DMS 273 treated with DMSO at 0.1 percent for 48 hours (cell line): ENCODE data around the gene TJP1.
"Not testable (repeated sequence)": the region's sequence is repeated elsewhere in the genome, so short reads cannot be mapped to it uniquely, and the experiment has no call there.

Experiments
- DNase-seq: peaks from one replicate; lab custom pipeline; 2025; lab: John Stamatoyannopoulos, UW

TJP1 gene

DNA sequence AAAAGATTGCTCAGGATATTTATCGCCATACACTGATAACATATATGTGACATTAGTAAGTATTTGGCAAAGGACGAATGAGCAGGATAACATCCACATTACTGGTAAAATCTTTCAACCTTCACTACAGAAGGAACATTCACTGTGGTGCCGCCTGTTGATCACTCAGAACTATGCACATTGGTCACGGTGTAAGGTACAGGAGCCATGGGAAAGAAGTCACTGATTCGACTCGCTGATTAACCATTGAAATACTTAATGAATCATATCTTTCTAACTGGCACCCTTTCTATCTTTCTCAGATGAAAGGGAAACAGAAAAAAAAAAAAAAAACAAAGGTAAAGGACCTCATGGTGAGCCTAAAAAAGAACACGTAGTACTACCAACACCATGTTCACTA, 68.8 kb downstream of the TJP1 start:
- no peak for DNase-seq

DNA sequence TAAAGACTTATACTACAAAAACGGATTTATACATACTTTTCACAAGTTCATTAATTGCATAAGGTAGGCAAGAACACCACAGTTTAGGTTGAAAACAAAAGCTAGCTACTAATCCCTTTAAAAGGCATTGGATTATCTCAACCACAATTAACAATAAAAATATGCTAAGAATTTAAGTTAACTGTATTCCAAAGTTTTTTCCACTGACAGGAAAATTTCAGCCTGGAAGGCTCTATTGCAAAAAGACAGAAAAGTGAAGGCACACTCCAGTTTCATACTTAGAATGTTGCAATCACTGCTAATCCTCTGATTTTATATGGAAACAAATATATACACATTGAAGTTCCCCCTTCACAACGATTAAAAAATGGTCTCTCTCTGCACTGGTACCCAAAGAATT, 71.5 kb downstream of the TJP1 start:
- no peak for DNase-seq

DNA sequence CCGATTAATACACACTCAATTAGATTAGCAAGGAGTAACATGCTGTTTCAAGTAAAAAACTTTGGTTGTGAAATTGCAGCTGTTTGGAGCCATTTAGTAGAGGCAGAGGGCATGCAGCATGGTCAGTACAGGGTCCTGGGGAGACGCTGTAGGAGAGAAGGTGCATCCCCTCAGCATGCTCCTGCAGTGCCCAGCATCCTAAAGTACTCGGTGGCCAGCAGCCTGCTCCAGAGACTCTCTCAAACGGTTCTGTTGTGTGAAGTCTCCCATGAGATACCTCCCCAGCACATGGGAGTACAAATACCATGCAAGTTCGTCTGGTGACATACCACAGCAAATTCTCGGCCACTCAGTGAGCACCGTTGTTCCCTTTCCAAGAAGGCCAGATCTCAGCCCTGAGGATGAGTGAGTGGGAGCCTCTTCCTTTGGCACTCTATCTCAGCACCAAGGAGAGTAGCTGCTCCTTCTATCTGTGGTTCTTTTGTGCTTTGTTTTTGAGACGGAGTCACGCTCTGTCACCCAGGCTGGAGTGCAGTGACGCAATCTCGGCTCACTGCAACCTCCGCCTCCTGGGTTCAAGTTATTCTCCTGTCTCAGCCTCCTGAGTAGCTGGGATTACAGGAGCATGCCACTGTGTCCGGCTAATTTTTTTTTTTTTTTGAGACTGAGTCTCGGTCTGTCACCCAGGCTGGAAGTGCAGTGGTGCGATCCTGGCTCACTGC, 72.7 kb downstream of the TJP1 start:
- no peak for DNase-seq

DNA sequence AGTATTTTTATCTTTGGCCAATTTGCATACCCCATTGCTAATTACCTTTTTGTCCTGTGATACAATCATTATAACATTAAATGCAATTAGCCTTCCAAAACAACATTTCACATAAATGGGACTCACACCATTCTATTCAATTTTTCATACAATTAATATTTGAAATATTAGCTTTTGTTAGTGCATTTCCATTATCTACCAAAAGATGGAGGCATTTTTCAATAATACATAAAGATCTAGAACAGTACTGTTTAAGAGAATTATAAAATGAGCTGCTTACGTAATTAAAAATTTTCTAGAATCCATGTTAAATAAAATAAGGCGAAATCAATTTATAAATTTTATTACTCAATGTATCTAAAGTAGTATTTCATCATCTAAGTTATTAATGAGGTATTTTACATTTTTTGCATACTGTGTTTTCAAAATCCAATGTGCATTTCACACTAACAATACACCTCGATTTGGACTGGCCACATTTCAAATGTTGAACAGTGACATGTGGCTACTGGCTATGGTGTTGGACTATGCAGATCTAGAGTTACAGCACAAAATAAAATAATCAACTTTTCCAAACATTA, 74.3 kb downstream of the TJP1 start:
- no peak for DNase-seq

DNA sequence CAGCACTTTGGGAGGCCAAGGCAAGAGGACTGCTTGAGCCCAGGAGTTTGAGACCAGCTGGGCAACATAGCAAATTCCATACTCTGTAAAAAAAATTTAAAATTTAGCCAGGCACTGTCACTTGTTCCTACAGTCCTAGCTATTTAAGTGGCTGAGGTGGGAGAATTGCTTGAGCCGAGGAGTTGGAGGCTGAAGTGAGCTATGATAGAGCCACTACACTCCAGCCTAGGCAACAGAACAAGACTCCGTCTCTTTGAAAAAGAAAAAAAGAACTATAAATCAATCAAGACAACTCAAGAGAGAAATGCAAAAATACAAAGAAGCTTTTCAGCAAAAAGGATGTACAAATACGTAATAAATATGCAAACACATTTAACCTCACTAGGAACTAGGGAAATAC, 78.8 kb downstream of the TJP1 start:
- no peak for DNase-seq

DNA sequence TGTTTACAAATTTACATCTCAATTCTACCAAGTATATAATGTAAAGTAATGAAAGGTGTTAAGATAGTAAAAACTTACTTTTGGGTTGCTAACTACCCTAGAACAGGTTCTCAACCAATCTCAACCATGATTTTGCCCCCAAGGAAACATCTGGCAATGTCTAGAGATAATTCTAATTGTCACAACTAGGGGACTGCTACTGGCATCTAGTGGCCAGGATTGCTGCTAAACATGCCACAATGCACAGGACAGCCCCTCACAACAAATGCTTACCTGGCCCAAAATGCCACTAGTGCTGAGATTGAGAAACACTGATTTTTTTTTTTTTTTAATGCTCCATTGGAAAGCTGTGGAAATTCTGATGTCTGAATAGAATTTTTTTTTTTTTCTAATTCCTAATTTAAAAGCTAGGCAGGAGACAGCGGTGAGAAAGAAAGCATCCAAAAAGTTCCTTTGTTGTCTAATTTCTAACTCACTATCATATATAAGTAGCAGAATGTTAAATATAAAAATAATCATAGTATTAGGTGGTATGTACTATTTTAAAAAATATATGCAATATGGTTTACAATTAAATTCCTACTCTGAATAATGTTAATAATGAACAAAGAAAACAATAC, 81.5 kb downstream of the TJP1 start:
- DNase-seq = no peak

DNA sequence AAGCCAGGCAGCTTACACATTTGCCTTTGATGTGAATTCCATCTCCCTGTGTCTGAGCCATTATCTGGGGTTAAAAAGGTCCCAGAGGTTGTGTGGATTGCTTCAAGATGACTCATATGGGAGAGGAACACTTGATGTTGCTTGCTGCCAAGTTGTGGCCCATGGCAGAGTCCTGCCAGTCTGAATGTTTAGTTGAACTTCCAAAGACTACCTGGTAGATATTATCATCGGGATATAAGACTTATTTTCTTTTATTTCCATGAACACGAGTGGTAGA, 85.6 kb downstream of the TJP1 start:
- DNase-seq = no peak

DNA sequence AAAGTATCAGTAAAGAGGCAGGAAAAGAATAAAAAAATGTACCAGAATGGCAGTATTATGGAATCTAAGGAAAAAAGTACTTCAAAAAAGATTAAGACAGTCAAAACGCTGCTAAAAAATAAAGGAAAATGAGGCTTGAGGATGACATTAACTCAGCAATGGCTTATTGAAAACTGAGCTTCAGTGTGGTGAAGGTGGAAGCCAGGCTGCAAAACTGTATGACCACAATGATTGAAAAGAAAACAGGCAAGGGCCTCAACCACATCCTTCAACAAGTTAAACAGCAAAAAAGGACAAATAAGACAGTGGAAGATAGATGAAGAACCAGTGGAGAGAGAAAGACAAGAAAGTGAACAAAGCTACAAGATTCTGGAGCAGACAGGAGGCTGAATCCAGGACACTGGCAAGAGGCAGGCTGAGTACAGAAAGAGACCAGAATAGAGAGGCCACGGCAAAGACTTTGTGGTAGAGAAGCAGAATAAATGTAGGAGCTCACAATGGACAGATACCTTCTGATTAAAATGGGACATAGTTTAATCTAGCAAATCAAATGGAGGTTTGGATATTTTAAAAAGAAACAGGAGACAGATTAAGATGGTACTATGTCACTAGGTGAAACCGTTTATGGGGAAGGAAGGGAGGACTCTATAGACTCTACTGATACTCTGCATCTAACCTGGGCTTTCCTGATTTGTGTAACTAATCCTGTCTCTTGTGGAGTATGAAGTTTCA, 86.1 kb downstream of the TJP1 start:
- DNase-seq = no peak

DNA sequence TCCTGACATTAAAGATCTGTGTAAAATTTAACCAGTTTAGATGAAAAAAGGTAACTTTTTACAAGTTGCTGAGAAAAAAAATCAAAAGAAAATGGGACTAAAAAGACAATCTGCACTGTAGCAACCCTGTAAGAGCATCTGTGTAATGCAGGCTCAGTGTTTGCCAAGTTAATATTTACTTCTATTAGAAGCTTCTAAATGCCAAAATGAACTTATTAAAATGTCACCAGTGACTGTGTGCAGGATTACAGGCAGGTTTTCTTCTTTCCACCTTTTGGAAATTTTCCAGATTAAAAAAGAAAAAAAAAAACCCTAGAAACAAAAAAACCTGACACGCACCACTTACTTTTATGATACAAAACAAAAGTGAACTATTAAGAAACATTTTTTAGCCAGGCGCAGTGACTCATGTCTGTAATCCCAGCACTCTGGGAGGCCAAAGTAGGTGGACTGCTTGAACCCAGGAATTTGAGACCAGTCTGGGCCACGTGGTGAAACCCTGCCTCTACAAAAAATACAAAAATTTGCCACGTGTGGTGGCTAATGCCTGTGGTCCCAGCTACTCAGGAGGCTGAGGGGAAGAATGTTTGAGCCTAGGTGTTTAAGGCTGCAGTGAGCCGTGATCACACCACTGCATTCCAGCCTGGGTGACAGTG, 87.2 kb downstream of the TJP1 start:
- DNase-seq = no peak

DNA sequence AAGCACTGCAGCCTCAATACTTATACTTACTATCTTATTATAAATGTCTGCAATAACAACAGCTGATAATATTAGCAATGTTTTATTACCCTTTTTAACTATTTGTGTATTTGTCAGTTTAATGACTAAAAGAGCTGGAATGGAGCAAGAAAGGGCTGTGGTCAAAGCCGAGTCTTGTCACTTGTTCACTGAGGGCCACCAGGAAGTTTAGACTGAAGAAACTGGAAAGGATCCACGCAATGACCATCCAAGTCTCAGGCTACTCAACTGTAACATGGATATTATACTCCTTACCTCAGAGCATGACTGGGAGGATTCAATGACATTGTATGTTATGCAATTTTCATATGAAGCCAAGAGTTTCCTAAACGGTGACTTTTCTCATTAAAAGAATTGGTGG, 90.4 kb downstream of the TJP1 start:
- DNase-seq = no peak

DNA sequence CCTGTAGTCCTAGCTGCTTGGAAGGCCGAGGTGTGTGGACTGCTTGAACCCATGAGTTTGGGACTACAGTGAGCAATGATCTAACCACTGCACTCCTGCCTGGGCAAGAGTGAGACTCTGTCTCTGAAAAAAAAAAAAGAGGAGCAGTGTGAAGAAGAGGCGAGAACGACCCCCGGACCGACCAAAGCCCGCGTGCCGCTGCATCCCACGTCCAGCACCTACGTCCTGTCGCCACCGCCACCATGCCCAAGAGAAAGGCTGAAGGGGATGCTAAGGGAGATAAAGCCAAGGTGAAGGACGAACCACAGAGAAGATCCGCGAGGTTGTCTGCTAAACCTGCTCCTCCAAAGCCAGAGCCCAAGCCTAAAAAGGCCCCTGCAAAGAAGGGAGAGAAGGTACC, 91.8 kb downstream of the TJP1 start:
- DNase-seq = not testable (repeated sequence)

DNA sequence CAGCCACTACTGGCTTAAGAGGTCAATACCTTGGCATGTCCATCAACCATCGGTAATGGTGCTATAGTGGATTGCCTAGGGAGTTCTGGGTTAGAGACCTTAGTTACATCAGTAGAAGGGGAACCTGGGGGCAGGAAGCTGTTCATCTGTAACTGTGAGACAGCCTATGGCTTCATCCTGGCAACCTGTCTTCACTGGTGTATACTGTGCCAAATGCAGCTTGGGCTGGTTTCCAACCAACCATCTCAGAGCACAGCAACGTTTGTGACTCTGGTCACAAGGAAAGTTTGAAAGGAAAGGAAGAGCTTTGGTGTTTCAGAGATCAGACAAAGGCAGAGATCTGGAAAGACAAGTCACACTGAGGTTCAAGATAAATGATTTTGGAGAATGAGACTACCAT, 93.8 kb downstream of the TJP1 start:
- DNase-seq = no peak

DNA sequence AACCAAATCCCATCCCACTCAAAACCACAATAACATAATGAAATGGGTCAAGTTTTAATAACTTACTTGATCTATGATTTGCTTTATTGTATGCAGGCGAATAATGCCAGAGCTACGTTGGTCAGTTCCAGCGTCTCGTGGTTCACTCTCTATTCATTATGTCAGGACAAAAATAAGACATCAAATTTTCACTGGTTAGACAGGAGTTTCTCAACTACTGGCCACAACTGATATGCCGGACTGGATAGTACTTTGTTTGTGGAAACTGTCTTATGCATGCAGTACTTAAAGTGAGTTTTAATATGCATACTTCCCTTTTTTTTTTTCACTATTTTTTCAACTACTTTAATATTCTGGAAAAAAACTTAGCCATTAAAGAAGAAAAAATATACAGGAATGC, 94.4 kb downstream of the TJP1 start:
- no peak for DNase-seq

DNA sequence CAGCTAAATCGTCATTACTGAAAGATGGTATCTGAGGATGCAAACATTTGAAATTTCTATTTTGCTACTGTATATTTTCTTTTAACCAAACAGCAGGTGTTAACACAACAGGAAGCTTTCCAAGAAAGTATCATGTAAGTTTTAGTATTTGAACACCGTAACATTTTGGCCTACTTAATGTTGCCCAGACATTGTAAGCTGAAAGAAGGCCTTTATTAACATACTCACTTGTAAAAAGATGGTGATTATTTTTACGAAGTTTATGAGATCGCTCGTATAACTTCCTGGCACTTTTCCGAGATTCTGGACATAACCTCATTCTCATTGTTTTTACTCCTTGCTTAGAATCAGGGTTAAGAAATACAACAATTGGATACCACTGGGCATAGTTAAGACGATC, 95.7 kb downstream of the TJP1 start:
- DNase-seq = no peak

DNA sequence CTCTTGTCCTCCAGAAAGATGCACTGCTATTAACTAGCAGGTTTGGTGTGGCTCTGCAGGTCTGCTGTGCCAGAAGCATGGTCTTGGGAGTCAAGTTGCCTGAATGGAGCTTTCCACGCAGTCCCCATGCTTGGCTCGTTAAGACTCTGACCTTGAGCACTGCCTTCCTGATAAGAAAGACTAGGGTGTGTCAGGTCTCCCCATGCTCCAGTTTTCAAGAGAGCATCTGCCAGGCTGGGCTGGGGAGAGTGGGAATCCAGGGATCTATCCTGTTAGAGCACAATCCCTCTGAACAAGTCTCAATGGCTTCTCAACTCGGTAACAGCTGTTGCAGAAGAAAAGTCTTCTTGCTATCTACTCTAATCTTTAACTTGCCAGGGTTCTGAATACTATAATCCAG, 98.2 kb downstream of the TJP1 start:
- no peak for DNase-seq

DNA sequence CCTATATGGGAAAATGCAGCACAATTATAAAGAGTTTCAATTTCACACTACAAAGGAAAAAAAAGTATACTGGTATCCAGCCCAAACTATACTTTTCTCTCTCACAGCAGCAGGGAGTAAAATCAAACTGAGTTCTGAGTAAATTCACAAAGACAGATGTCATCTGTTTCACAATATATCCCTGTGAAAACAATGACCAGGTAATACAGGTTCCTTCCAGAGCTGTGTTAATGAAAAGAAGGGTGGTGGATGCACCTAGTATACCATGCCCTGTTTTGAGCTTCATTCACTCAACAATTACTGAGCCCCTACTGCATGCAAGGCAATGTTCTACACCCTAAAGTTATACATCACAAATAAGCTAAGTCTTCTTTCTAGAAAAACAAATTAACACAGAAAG, 108.5 kb downstream of the TJP1 start:
- no peak for DNase-seq

DNA sequence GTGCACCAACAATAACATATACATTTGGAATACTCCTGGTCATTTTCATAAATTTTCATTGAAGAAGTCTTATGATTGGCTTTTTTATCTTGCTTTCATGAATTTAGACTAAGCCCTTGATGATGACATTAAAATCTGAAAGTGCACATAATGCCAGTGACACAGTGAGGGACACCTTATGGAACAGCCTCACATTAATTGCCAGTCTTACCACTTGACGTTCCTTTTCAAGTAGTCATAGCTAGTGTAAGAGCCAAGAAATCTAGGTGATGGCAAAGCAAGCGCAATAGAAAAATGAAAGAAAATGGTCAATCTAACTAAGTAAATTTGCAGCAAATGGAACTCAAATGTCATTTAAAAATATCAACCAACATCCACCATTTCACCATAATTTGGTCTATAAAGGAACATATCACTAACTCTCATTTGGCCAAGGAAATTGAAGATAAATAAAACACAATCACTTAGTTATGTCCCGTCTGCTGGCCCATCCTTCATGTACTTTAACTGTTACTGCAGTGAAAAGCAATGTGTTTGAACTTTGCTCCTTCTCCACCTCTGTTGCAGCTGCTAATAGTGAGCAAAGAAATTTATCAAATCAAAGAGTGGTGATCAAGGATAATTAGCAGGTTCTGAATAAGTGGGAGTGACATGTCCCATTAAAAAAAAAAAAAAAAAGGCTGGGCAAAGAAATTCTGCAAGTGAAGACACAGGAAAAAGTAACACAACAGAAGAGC, 110.0 kb downstream of the TJP1 start:
- no peak for DNase-seq

DNA sequence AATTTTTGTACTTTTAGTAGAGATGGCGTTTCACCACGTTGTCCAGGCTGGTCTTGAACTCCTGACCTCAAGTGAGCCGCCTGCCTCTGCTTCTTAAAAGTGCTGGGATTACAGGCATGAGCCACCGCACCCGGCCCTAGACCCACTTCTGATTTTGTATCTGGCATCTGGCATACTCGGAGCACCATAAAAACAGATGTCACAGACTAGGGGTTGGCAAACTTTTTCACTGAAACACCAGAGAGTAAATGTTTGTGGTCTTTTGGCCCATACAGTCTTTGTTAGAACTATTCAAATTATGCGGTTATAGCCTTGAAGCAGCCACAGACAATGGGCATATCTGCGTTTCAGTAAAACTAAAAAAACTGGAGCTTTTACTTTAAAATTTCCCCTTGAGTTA, 110.7 kb downstream of the TJP1 start:
- DNase-seq = no peak

DNA sequence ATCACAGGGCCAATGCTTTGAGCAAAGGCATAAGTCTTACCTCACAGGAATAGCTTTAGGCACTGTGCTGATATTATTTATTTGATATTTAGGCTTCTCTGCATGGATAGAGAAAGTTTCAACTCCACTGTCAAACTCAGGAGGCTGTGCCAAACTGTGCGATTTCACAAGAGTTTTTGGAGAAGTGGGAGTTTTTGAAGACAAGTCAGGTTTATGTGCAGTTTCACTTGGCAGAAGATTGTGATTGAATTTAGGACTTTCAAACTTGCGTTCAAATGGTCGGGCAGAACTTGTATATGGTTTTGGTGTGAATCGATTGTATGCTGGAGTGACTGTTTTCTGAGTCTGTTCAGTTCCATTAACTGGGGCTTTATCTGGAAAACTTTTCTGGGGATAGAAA, 113.7 kb downstream of the TJP1 start:
- DNase-seq = no peak

DNA sequence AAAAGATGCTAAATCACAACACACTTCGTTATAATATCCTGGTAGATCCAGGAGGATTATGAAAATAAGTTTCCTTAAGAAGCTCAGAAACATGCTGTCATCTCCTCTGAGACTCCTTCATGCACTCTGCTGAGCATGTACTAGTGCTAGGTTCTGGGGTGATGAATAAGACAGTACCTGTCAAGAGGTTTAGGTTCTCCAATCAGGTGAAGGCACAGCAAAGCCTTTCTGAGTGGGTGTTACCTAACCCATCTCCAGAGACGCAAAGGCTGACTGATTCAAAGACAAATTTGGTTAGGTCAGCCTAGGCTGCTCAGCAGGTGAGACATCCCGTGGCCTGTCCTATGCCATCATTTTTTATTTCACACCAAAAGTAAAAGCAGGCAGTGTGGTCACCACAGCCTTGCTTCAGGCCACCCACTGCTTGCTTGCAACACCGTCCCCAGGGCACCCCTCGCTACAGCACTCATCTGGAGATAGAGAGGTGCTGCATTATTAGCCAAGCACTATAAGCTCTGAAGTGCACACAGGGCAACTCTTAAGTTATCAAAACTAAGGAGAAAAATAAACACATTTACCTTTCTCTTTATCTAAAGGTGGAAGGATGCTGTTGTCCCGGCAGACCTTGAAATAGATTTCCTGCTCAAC, 117.2 kb downstream of the TJP1 start:
- DNase-seq = no peak

DNA sequence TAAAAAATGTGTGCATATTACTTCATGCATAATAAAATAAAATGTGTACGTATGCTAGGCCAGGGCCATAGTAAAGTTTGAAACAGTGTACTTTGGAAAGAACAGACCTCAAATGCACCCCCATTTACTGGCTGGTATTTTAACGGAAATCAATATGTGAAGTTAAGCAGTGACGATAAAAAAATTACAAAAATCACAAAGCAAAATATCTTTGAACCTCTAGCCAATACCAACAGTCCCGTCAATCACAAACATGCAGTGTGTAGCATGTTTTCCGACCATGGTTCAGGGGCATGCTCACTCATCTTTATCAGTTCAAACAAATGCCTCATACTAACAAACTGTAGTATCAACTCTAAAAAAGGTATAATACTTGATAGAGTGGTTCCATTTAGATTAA, 121.1 kb downstream of the TJP1 start:
- DNase-seq = no peak

DNA sequence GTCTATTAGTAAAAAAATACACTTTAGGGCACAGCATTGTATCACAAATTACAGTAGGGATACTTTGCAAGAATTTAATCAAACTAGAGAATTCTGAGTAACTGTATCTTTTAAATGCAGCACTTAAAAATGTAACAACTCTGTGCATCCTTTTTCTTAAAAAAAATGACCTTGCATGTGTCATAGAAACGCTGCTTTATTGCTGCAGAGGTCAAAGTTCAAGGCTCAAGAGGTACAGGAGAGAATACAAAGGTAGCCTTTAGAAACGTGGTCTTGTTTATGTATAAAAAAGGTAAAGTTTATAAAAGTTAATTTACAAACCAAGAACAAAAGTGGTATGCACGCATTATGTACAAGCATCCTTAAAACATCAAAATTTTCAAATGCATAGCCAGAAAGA, 122.0 kb downstream of the TJP1 start:
- no peak for DNase-seq
